Stimulated activated CD4-positive, alpha-beta T cell treated with anti-CD3 and anti-CD28 coated beads, Interleukin-4, amount 100 ng/mL, for 4 hours (primary cell): ENCODE results near the gene MBD4.
"Not testable (repeated sequence)": the region's sequence is repeated elsewhere in the genome, so short reads cannot be mapped to it uniquely, and the experiment has no call there.

ENCODE experiments used
- DNase-seq, 2 experiments: peaks; one replicate each; pipeline ENCODE4 v3.0.0-alpha.2; 2020

The MBD4 gene

GRCh38 chr3:129439817-129440617, at the start of gene MBD4, which contains the start of gene IFT122:
Gene MBD4, minus strand, starts transcription at chr3:129439948. Its CDS starts 115 bp downstream, at chr3:129439833.
Gene IFT122, plus strand, starts transcription at chr3:129440224. Its CDS starts 107 bp downstream, at chr3:129440331.
- peak; percentile 97 to 99 for DNase-seq

- DNase-seq = not testable (repeated sequence)
These were observed 49.5 kb upstream of the MBD4 start for GRCh38 chr3:129489258-129489657.

- DNase-seq = not testable (repeated sequence)
These were observed 48.2 kb upstream of the MBD4 start for GRCh38 chr3:129487868-129488335.

- DNase-seq = no peak
These were observed 47.6 kb upstream of the MBD4 start for GRCh38 chr3:129487183-129487867.

GRCh38 chr3:129486664-129487035, 46.9 kb upstream of the MBD4 start:
- DNase-seq = no peak

GRCh38 chr3:129485721-129486663, 46.2 kb upstream of the MBD4 start:
- no peak for DNase-seq

- not testable (repeated sequence) for DNase-seq
These were observed 45.4 kb upstream of the MBD4 start for GRCh38 chr3:129485146-129485545.

- DNase-seq = no peak
These were observed 44.1 kb upstream of the MBD4 start for GRCh38 chr3:129483870-129484269.

- DNase-seq = no peak
These were observed 43.0 kb upstream of the MBD4 start for GRCh38 chr3:129482721-129483120.

GRCh38 chr3:129481766-129482332, 42.1 kb upstream of the MBD4 start:
- DNase-seq = peak; percentile 9 to 66

GRCh38 chr3:129481225-129481765, 41.5 kb upstream of the MBD4 start:
- not testable (repeated sequence) for DNase-seq

- no peak for DNase-seq
These were observed 36.8 kb upstream of the MBD4 start for GRCh38 chr3:129476586-129476985.

GRCh38 chr3:129475863-129476262, 36.1 kb upstream of the MBD4 start:
- no peak for DNase-seq

- DNase-seq = no peak
These were observed 35.4 kb upstream of the MBD4 start for GRCh38 chr3:129474984-129475804.

- DNase-seq = no peak
These were observed 34.0 kb upstream of the MBD4 start for GRCh38 chr3:129473769-129474152.

GRCh38 chr3:129473067-129473768, 33.5 kb upstream of the MBD4 start:
- DNase-seq = no peak

GRCh38 chr3:129470861-129471260, 31.1 kb upstream of the MBD4 start:
- no peak for DNase-seq

GRCh38 chr3:129469026-129469425, 29.3 kb upstream of the MBD4 start:
- no peak for DNase-seq

GRCh38 chr3:129467932-129468331, 28.2 kb upstream of the MBD4 start:
- no peak for DNase-seq

- no peak for DNase-seq
These were observed 24.0 kb upstream of the MBD4 start for GRCh38 chr3:129463716-129464115.

- DNase-seq = no peak
These were observed 23.3 kb upstream of the MBD4 start for GRCh38 chr3:129463094-129463493.
